ENCODE results near the gene CNTNAP2.

- TF ChIP-seq EZH2 (IDR thresholded peaks at IDR 0.05; ENCODE audit: insufficient read depth, poor library complexity, severe bottlenecking): no peak
- TF ChIP-seq EZH2phosphoT487 (IDR thresholded peaks at IDR 0.05; ENCODE audit: insufficient read depth, low read depth): no peak
Measured at GRCh38 chr7:146661929-146662328, 545.3 kb downstream of the CNTNAP2 start.

Measured in GM23248 (cell line).